Stimulated activated CD8-positive, alpha-beta memory T cell treated with anti-CD3 and anti-CD28 coated beads, Interleukin-7, amount 100 ng/mL, for 24 hours (primary cell): ENCODE measurements around the gene TPST2.

Experiments
- DNase-seq: peaks from one replicate; pipeline ENCODE4 v3.0.0-alpha.2; 2020; ENCODE audit warnings: low read depth

The TPST2 gene

DNA sequence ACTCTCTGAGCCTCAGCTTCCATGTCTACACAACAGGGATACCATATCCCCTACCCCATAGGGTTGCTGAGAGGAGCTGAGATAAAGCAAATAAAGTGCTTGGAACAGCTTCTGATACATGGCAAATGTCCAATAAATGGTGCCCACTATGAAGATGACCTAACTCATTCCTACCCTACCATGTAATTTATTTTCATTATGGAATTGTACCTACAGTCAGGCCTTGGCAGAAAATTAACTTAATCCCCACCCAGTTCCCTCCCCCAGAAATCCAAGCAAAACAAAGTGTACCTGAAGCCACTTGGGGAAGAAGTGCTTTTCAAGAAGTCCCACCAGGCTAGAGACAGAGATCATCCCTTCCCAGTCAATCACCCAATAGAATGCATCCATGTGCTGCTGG lies 95.4 kb downstream of the TPST2 start:
- DNase-seq: no peak

GRCh38 chr22:26492220-26492619 lies 97.7 kb downstream of the TPST2 start:
- DNase-seq: no peak

DNA sequence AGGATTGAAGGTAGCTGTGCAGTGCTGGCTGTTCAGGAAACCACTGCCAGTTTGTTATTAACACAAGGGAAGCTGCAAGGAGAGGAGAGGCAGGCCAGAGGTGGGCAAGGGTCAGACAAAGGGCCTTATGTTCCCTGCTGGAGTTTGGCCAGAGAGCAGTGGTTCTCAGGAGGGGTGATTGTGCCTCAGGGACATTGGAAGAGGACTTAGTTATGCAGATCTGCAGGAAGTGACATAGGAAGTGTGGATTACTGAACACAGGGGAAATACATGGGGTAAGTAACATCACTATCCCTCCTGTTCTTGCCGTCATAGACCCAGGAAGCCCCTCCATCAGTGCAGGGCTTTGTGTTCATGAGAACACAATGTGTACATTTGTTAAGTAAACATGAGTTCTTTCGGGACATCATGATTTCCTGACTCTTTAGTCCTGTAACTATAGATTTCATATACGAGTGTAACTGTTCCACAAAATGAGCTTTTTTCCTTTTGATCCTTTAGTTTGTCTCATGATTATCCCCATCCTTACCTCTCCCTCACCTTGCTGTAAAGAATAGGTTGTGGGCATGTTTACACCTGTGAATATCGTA lies 100.4 kb downstream of the TPST2 start:
- no peak for DNase-seq

DNA sequence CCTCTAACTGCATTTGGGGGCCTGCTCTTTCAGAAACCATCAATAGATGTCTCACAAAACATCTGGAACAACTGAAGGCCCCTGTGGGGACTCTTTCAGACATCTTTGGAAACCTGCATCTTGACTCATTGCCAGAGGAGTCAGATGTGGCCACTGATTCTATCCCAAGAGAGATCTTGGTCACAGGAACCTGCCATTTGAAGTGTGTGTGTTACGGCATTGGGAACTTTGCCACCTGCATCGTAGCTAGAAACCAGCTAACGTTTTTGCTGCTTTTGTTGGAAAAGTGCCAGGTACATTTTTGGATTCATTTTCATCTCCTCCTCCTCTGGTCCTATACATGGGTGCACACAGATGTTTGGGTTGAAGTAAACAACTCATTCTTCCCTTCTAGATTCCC lies 101.9 kb downstream of the TPST2 start:
- DNase-seq: no peak

DNA sequence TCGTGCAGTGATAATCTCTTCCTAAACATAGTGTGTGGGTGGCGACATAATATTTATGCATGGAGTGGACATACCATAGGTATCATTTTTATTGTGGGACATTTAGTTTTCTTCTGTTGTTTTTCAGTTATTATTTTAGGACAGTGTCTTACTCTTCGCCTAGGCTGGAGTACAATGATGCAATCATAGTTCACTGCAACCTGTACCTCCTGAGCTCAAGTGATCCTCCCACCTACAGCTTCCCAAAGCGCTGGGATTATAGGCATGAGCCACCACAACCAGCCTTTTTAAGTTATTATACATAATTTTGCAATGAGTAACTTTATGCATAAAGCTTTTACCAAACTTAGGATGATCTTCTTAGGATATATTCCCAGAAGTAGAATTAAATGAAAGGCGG lies 103.5 kb downstream of the TPST2 start:
- DNase-seq: no peak

- DNase-seq: no peak
Observed at GRCh38 chr22:26485806-26486390, 104.0 kb downstream of the TPST2 start.

- DNase-seq: no peak
Observed at GRCh38 chr22:26485013-26485412, 104.9 kb downstream of the TPST2 start.

GRCh38 chr22:26484360-26484706 lies 105.6 kb downstream of the TPST2 start:
- DNase-seq: no peak

- peak; percentile 79 for DNase-seq
Observed at GRCh38 chr22:26483439-26484359, 106.2 kb downstream of the TPST2 start, which contains the start of the genes HPS4 and SRRD. TSS of gene HPS4 (minus strand) at chr22:26483783. CDS start at chr22:26481762, 2,021 bp downstream. TSS of gene SRRD (plus strand) at chr22:26483877. CDS start at chr22:26483891, 14 bp downstream.

DNA sequence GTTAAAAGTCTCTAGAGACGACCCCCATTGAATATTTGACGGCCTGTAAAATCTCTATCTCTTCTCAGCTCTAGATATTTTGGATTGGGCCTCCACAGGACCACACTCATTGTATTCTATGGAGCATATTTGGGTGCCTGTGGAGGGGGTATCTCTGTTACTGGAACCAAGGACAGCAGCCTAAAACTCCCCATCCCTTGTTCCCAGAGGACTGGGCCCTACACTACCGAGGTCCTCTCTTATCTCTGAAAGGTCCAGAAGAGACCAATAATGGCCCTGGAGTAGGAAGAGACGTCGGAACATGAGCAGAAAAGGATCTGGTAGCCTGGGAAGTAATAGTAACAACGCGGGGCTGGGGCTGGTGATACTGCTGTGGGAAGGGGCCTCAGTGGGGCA lies 106.9 kb downstream of the TPST2 start:
- DNase-seq: no peak

DNA sequence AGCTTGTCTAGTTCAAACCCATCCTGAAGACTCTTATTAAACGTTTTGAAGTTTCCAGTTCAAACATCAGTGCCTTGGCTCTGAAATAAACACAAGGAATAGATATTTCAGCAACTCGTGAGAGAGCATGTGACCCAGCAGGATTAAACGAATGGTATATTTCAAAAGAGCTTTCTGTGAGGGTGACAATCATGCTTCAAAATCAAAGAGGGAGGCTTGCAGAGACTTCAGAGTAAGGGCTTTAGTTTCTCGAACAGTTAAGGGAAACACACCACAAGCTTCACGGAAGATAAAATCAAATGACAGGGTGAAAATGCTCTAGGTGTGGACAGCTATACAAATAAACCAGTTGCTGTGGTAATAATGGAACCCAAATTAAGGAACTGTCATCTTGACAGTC lies 107.8 kb downstream of the TPST2 start:
- no peak for DNase-seq

DNA sequence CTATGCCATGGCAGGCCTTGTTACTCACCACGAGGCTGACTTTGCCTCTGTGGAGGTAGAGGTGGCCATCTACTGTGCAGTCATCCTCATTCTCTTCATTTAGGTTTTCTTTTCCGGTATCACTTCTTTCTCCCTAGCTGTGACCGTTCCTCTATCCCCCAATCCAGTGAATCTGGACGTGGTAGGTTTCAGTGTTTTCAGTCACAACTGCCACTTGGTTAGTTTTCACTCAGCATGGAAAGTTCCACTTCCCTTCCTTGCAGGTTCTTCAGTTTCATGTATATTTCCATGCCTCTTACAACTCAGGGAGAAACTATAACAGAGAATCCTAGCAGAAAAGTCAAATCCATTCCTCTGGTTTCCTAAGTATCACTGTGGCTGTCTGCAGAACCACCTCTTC lies 108.2 kb downstream of the TPST2 start:
- no peak for DNase-seq

- no peak for DNase-seq
Observed at GRCh38 chr22:26481112-26481693, 108.7 kb downstream of the TPST2 start.

DNA sequence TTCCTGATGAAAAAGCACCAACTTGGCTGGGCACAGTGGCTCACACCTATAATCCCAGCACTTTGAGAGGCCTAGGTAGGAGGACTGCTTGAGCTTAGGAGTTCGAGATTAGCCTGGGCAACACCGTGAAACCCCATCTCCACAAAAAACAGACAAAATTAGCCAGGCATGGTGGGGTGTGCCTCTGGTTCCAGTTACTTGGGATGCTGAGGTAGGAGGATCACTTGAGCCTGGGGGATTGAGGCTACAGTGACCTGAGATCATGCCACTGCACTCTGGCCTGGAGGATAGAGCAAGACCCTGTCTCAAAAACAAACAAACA lies 109.4 kb downstream of the TPST2 start:
- DNase-seq: no peak

GRCh38 chr22:26479792-26480610 lies 109.9 kb downstream of the TPST2 start:
- DNase-seq: no peak

DNA sequence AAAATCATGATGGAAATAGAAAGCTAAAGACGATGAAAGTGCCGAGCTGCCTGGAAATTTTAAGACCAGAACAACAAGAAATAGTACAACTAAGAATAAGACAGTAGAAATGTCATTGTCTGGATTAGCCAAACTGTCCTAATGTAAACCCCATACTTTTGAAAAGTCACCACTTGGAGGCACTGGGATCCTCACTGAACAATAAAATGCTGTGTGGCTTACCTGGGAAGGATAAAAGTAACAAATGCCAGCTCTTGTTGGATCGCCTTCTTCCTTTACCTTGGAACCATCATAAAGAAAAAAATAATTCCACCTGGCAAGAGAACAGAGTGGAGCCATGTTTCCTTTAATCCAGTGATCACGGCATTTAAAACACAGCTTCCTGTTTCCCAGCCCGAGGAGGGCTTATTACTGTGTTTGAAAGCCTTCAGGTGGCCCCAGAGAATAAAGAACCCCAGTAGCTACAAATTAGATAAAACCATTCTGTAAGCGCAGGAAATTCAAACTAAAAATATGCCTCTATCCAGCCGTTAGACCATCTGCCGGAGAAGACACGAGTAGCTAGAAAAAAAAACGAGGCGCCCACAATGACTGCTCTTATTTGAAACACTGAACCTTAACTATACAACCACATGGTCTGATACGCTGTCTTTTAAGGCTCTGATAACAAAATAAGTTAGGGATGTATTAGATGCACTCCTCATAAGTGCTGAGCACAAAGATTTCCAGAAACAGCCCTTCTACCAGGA lies 110.7 kb downstream of the TPST2 start:
- no peak for DNase-seq

DNA sequence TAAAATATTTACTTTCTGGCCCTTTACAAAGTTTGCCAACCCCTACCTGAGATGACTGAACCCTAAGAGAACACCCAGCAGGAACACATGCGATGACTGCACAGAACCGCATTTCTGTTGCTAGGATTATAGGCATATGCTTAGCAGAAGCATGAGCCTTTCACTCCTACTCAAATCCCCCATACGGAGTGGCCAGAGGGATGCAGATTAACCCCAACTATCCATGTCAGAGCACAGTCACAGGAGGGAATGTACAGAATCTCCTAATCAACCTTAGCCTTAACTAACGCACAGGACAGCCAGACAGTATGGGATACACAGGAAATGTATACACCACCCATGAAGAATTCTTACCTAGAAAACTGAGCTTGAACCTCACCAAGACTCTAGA lies 112.6 kb downstream of the TPST2 start:
- DNase-seq: no peak

- DNase-seq: no peak
Observed at GRCh38 chr22:26476705-26477340, 113.1 kb downstream of the TPST2 start.

DNA sequence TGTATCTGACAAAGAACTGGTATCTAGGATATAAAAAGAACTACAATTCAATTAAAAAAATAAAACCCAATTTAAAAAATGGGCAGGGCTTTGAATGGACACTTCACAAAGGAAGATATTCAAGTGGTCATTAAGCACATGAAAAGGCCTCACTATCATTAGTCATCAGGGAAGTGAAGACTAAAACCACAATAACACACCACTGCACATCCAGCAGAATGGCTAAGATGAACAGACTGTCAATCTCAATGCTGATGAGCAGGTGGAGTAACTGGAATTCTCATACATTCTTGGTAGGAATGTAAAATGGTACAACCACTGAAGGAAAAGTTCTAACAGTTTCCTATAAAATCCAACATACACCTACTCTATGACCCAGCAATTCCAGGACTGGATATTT lies 115.2 kb downstream of the TPST2 start:
- no peak for DNase-seq
